Thymus (tissue), 11 donors: ENCODE data around the gene PAQR5. TPM values are rescaled to one million over a fixed set of nuclear protein-coding genes. Genes with fewer than 3 reads are reported as not detected.
A peak's percentile ranks its signal among the peaks of the same experiment; 100 is the strongest.

ENCODE experiments used
- DNase-seq, 9 donors: peaks; one replicate each; pipeline ENCODE4 v3.0.0-alpha.2; 2013; ENCODE audit warnings: low spot score in 9 of 9, low read depth in 6 of 9, missing footprints in 1 of 9
- H3K27ac ChIP-seq, 2 donors: one replicate each; pipeline ENCODE4 v1.5.1; 2013; ENCODE audit warnings: control low read depth in 1 of 2, low read depth in 1 of 2, low read length in 1 of 2, mild to moderate bottlenecking in 1 of 2, moderate library complexity in 1 of 2
- H3K27me3 ChIP-seq, 2 donors: one replicate each; pipeline ENCODE4 v1.5.1; 2013; ENCODE audit warnings: low read length in 1 of 2; ENCODE audit not compliant: control insufficient read depth in 2 of 2, insufficient read depth in 1 of 2
- H3K36me3 ChIP-seq, 2 donors: one replicate each; pipeline ENCODE4 v1.5.1; 2013; ENCODE audit warnings: low read length in 1 of 2, mild to moderate bottlenecking in 1 of 2, moderate library complexity in 1 of 2; ENCODE audit not compliant: control insufficient read depth in 2 of 2, insufficient read depth in 2 of 2
- H3K4me1 ChIP-seq, 2 donors: one replicate each; pipeline ENCODE4 v1.5.1; 2013; ENCODE audit warnings: low read length in 2 of 2; ENCODE audit not compliant: control insufficient read depth in 2 of 2, insufficient read depth in 2 of 2
- H3K4me3 ChIP-seq, 2 donors: one replicate each; pipeline ENCODE4 v1.5.1; 2013; ENCODE audit warnings: low read length in 2 of 2, control low read depth in 1 of 2, mild to moderate bottlenecking in 1 of 2
- H3K9me3 ChIP-seq, 2 donors: one replicate each; pipeline ENCODE4 v1.5.1; 2013; ENCODE audit warnings: low read length in 1 of 2, mild to moderate bottlenecking in 1 of 2; ENCODE audit not compliant: control insufficient read depth in 2 of 2, insufficient read depth in 1 of 2
- WGBS: extraction: QIAGEN DNeasy Blood & Tissue Kit; methylation state at CpG from one replicate; pipeline ENCODE4 v1.1.7; 2013; 5-methylcytosine and 5-hydroxymethylcytosine counted together
- polyA plus RNA-seq: library from polyadenylated mRNA; stranded (reverse); fragments of 200-250 nt; gene quantifications from one replicate; pipeline ENCODE4 v1.2.3, GENCODE V29; 2013
- total RNA-seq: library from RNA; stranded (reverse); fragments of 120-200 nt; gene quantifications from one replicate; pipeline ENCODE4 v1.2.4, GENCODE V29; 2013
- donor health status: healthy.

Gene PAQR5
- total and polyA plus RNA-seq, 2 donors, result 0.14 to 0.25 TPM

- Histone ChIP-seq H3K4me1 (peaks cover 2 to 11% of the 10 kb centered on the region in 2 donors), H3K27me3 (no peaks in the 10 kb centered on the region), H3K9me3 (no peaks in the 10 kb centered on the region), H3K4me3 (no peak overlapping the region), H3K36me3 (no peaks in the 10 kb centered on the region), H3K27ac (no peak overlapping the region)
- 98% methylated on average over 7 of the region's 7 CpGs for WGBS
- no peak for DNase-seq
These were observed 19.3 kb downstream of the PAQR5 start for GRCh38 chr15:69318033-69318432.

GRCh38 chr15:69319384-69320375, 21.0 kb downstream of the PAQR5 start:
- WGBS, result 49% methylated on average over 19 of the region's 19 CpGs
- no peaks in the 10 kb centered on the region for H3K36me3 ChIP-seq
- H3K27ac ChIP-seq, result no peak overlapping the region
- no peaks in the 10 kb centered on the region for H3K27me3 ChIP-seq
- H3K4me1 ChIP-seq, result peaks cover 2 to 11% of the 10 kb centered on the region in 2 donors
- DNase-seq, result peak in 3 of 9 donors; percentile 18 to 38 (median 18)
- no peak overlapping the region for H3K4me3 ChIP-seq
- H3K9me3 ChIP-seq, result no peaks in the 10 kb centered on the region

DNA sequence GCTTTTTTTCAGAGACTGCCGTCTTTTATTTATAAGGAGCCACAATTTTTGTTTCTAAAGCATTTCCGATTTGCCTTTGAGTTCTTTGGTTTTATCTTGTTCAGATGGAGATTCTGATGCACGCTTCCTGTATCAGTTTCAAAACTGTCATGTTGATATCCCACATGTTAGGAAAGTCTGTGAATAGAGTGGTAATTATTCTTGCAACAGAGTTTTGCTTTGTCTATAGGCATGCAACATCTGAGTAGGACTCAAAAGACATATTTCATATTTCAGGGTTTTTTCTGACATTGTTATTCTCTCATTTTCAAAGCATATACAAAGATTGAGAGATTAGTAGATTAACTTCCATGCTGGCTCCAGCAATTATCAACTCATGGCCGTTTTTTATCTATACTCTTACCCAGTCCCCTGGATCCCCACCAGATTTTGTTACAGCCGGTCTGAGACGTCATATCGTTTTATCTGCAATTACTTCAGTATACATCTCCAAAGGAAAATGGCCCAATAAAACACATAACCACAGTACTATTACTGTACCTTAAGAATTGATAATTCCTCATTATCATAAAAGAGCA, 22.4 kb downstream of the PAQR5 start:
- Histone ChIP-seq H3K4me3 (no peak overlapping the region), H3K4me1 (peaks cover 2 to 11% of the 10 kb centered on the region in 2 donors), H3K27ac (no peak overlapping the region), H3K27me3 (no peaks in the 10 kb centered on the region), H3K9me3 (no peaks in the 10 kb centered on the region), H3K36me3 (no peaks in the 10 kb centered on the region)
- 85% methylated on average over 7 of the region's 7 CpGs for WGBS
- DNase-seq, result peak in 1 of 9 donors; percentile 17

GRCh38 chr15:69323893-69324430, 25.2 kb downstream of the PAQR5 start:
- no peak for DNase-seq
- Histone ChIP-seq H3K9me3 (no peaks in the 10 kb centered on the region), H3K4me1 (peaks cover 2 to 11% of the 10 kb centered on the region in 2 donors), H3K36me3 (no peaks in the 10 kb centered on the region), H3K27me3 (no peaks in the 10 kb centered on the region), H3K27ac (no peak overlapping the region), H3K4me3 (no peak overlapping the region)
- 88% methylated on average over 5 of the region's 5 CpGs for WGBS

- no peaks in the 10 kb centered on the region for H3K36me3 ChIP-seq
- H3K4me1 ChIP-seq, result peaks cover 2 to 8% of the 10 kb centered on the region in 2 donors
- 97% methylated on average over 5 of the region's 5 CpGs for WGBS
- no peaks in the 10 kb centered on the region for H3K27me3 ChIP-seq
- H3K4me3 ChIP-seq, result no peak overlapping the region
- no peaks in the 10 kb centered on the region for H3K9me3 ChIP-seq
- H3K27ac ChIP-seq, result no peak overlapping the region
- no peak for DNase-seq
These were observed 25.9 kb downstream of the PAQR5 start for GRCh38 chr15:69324565-69324964.

- Histone ChIP-seq H3K4me3 (no peak overlapping the region), H3K27ac (no peak overlapping the region), H3K36me3 (no peaks in the 10 kb centered on the region), H3K27me3 (no peaks in the 10 kb centered on the region), H3K9me3 (no peaks in the 10 kb centered on the region), H3K4me1 (no peaks in the 10 kb centered on the region)
- no peak for DNase-seq
- whole genome bisulfite sequencing, result 85% methylated on average over 7 of the region's 7 CpGs
These were observed 26.8 kb downstream of the PAQR5 start for GRCh38 chr15:69325456-69325971.

GRCh38 chr15:69328080-69328479, 29.4 kb downstream of the PAQR5 start:
- 98% methylated on average over 1 of the region's 1 CpG for WGBS
- H3K36me3 ChIP-seq, result no peaks in the 10 kb centered on the region
- H3K4me1 ChIP-seq, result no peaks in the 10 kb centered on the region
- no peaks in the 10 kb centered on the region for H3K9me3 ChIP-seq
- H3K27ac ChIP-seq, result no peak overlapping the region
- H3K27me3 ChIP-seq, result no peaks in the 10 kb centered on the region
- H3K4me3 ChIP-seq, result no peak overlapping the region
- DNase-seq, result no peak

- DNase-seq, result no peak
- Histone ChIP-seq H3K4me1 (no peaks in the 10 kb centered on the region), H3K36me3 (no peaks in the 10 kb centered on the region), H3K27ac (no peak overlapping the region), H3K27me3 (no peaks in the 10 kb centered on the region), H3K4me3 (no peak overlapping the region), H3K9me3 (no peaks in the 10 kb centered on the region)
- 85% methylated on average over 8 of the region's 8 CpGs for WGBS
These were observed 30.0 kb downstream of the PAQR5 start for GRCh38 chr15:69328739-69329138.

DNA sequence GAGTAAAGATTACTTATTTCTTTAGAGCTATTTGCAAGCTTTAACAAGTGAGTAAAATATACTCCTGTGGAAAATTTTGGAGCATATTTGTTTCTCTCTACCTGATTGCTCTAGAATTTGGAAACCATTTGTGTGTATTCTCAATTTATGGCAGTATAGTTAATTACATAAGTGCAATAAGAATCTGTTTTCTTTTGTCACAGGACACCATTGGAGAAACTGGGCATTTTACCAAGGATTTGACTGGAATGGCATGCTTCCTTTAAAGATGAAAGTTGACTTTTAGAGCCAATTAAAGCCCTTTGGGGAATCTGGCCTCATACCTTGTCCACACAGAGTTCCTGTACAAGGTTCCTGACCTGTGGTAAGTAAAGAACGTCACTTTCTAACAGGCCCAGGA, 38.4 kb downstream of the PAQR5 start:
- Histone ChIP-seq H3K4me1 (no peaks in the 10 kb centered on the region), H3K27me3 (no peaks in the 10 kb centered on the region), H3K9me3 (no peaks in the 10 kb centered on the region), H3K27ac (no peak overlapping the region), H3K4me3 (no peak overlapping the region), H3K36me3 (no peaks in the 10 kb centered on the region)
- DNase-seq, result no peak
- 95% methylated on average over 1 of the region's 1 CpG for WGBS
